WERI-Rb-1 (cell line): ENCODE data around the gene DBNDD2.

Experiments
- DNase-seq: peaks from one replicate; pipeline ENCODE4 v3.0.0-alpha.2; 2020
- H3K27ac ChIP-seq: fragments of 250-450 bp; sonication (Bioruptor Pico); 2 replicates; pipeline ENCODE4 v1.5.1; 2020; ENCODE audit warnings: mild to moderate bottlenecking, moderate library complexity
- H3K27me3 ChIP-seq: fragments of 250-450 bp; sonication (Bioruptor Pico); 2 replicates; pipeline ENCODE4 v1.5.1; 2021; ENCODE audit warnings: mild to moderate bottlenecking, low read depth, moderate library complexity; ENCODE audit not compliant: insufficient read depth, severe bottlenecking
- H3K36me3 ChIP-seq: fragments of 250-450 bp; sonication (Bioruptor Pico); 2 replicates; pipeline ENCODE4 v1.5.1; 2020; ENCODE audit warnings: mild to moderate bottlenecking, moderate library complexity
- H3K4me3 ChIP-seq: 2 replicates; pipeline ENCODE4 v1.5.1; 2011; ENCODE audit warnings: low read depth, mild to moderate bottlenecking, control low read depth, low read length
- H3K9me3 ChIP-seq: fragments of 250-450 bp; sonication (Bioruptor Pico); 2 replicates; pipeline ENCODE4 v1.5.1; 2021; ENCODE audit warnings: mild to moderate bottlenecking, moderate library complexity; ENCODE audit not compliant: severe bottlenecking
- TF ChIP-seq, protein P1 (sequence below): IDR thresholded peaks from 2 replicates; pipeline ENCODE4 v1.5.1; 2011; ENCODE audit warnings: low read depth, mild to moderate bottlenecking, control low read depth, inconsistent platforms, low read length

The DBNDD2 gene

GRCh38 chr20:45400346-45401031, 7.6 kb upstream of the DBNDD2 start:
- DNase-seq: no peak
- Histone ChIP-seq H3K4me3 (no peak overlapping the region), H3K9me3 (peaks cover 11% of the 10 kb centered on the region), H3K36me3 (no peaks in the 10 kb centered on the region), H3K27ac (no peak overlapping the region), H3K27me3 (no peaks in the 10 kb centered on the region)
- TF ChIP-seq, protein P1, sequence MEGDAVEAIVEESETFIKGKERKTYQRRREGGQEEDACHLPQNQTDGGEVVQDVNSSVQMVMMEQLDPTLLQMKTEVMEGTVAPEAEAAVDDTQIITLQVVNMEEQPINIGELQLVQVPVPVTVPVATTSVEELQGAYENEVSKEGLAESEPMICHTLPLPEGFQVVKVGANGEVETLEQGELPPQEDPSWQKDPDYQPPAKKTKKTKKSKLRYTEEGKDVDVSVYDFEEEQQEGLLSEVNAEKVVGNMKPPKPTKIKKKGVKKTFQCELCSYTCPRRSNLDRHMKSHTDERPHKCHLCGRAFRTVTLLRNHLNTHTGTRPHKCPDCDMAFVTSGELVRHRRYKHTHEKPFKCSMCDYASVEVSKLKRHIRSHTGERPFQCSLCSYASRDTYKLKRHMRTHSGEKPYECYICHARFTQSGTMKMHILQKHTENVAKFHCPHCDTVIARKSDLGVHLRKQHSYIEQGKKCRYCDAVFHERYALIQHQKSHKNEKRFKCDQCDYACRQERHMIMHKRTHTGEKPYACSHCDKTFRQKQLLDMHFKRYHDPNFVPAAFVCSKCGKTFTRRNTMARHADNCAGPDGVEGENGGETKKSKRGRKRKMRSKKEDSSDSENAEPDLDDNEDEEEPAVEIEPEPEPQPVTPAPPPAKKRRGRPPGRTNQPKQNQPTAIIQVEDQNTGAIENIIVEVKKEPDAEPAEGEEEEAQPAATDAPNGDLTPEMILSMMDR: no peak

DNA sequence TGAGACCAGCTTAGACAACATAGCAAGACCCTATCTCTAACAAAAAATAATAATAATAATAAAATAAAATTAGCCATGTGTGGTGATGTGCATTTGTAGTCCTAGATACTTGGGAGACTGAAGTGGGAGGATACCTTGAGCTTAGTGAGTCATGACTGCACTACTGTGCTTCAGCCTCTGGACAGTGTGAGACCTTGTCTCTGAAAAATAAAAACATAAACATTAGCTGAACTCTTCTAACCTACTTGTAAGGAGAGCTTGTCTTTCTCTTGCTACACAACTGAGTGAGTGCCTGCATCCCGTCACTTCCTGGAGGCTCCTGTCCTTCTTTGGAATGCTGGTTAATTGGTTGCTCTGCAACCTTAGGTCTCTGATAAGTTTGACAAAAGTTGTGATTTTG, 5.1 kb upstream of the DBNDD2 start:
- peaks cover 11% of the 10 kb centered on the region for H3K9me3 ChIP-seq
- no peaks in the 10 kb centered on the region for H3K27me3 ChIP-seq
- DNase-seq: no peak
- no peaks in the 10 kb centered on the region for H3K36me3 ChIP-seq
- TF ChIP-seq, protein P1: no peak
- no peak overlapping the region for H3K27ac ChIP-seq
- no peak overlapping the region for H3K4me3 ChIP-seq

GRCh38 chr20:45404438-45404837, 3.7 kb upstream of the DBNDD2 start:
- TF ChIP-seq, protein P1: no peak

DNA sequence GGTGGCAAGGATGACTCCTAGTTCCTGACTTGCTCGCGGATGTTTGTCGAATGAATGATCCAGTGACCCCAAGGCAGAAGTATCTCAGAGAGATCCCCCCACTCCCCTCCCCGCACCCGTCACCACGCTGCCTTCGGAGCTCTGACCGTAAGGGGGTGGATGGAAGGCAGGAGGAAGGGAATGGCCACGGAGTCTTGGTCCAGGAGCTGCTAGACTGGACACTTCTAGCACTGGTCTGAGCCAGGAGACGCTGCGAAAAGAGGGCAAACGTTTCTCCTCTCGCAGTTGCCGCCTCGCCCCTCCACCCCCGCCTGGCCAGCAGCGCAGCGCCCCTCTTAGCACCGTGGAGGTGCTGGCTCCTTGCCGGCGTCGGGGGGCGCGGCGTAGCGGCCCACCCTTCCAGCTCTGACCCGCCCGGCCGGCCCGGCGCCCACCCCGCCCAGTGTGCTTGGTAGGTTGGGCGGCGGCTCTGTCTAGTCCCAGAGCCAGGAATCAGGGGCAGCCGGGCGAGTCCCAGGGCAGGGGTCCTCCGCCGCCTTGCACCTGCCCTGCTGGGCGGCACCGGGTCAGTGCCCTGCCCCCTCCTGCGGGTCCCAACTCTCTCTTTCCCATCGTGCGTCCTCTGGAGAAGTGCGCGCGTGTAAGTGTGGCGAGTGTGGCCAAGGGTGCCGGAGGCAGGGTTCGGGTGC, 2.4 kb upstream of the DBNDD2 start:
- Histone ChIP-seq H3K27me3 (no peaks in the 10 kb centered on the region), H3K36me3 (peaks cover 23% of the 10 kb centered on the region), H3K9me3 (peaks cover 3% of the 10 kb centered on the region), H3K27ac (peak overlapping the region; percentile 81), H3K4me3 (peak overlapping the region; percentile 94)
- TF ChIP-seq, protein P1: no peak
- DNase-seq: no peak

More at GRCh38 chr20:45404438-45404837, 3.7 kb upstream of the DBNDD2 start:
- no peak for DNase-seq
- Histone ChIP-seq H3K27me3 (no peaks in the 10 kb centered on the region), H3K4me3 (no peak overlapping the region), H3K36me3 (peaks cover 10% of the 10 kb centered on the region), H3K9me3 (peaks cover 11% of the 10 kb centered on the region), H3K27ac (no peak overlapping the region)

GRCh38 chr20:45406260-45407066, 1.6 kb upstream of the DBNDD2 start:
- Histone ChIP-seq H3K4me3 (peak overlapping the region; percentile 94), H3K27ac (peak overlapping the region; percentile 81), H3K9me3 (no peaks in the 10 kb centered on the region), H3K27me3 (no peaks in the 10 kb centered on the region), H3K36me3 (peaks cover 27% of the 10 kb centered on the region)
- TF ChIP-seq, protein P1: 0 out of 2 replicates have a peak, but pooled peaks have one; percentile 4
- DNase-seq: peak; percentile 67
